Measurements from ENCODE around the gene CD63. TPM values are rescaled to one million over a fixed set of nuclear protein-coding genes. Genes with fewer than 3 reads are reported as not detected.

Gene CD63
- polyA plus RNA-seq, 3 donors, result 674 to 749 (median 723) TPM

DNA sequence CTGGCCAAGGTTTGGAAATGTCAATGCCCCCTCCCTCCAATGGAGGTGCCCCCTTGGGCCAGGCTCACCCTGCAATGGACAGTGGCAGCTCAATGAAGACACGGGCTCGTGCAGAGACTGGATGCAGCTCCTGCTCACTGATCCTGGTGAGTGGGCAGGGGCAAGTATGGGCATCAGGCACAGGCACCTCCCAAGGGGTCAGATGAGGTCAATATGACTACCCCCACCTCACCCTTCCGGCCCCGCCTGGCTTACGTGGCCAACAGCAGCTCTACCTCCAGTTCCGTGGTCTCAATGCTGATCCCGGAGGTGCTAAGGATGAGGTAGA, 34.7 kb downstream of the CD63 start:
- no peak for DNase-seq (ENCODE audit: low read depth in 3 of 3, low spot score in 2 of 3)

- DNase-seq (ENCODE audit: low read depth in 3 of 3, low spot score in 2 of 3), result no peak
These were observed 35.3 kb downstream of the CD63 start for GRCh38 chr12:55693323-55694187.

GRCh38 chr12:55692631-55693322, 36.0 kb downstream of the CD63 start:
- no peak for DNase-seq (ENCODE audit: low read depth in 3 of 3, low spot score in 2 of 3)

- no peak for DNase-seq (ENCODE audit: low read depth in 3 of 3, low spot score in 2 of 3)
These were observed 39.8 kb downstream of the CD63 start for GRCh38 chr12:55688716-55689655.

DNA sequence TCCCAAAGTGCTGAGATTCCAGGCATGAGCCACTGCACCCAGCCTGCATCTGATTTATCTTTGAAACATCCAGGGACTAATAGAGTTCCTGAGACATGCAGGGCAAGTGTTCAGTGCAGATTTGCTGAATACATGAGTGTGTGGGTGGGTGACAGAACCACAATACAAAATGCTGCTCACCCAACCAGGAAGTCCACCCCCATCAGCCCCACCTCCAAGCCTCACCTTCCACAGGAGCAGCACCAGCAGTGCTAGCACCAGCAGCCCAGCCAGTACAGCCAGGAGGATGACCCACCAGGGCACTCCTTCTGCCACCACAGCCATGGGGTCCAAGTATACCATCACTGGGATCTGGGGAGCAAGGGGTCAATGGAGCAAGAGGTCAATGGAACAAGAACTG, 41.1 kb downstream of the CD63 start:
- DNase-seq (ENCODE audit: low read depth in 3 of 3, low spot score in 2 of 3), result no peak

DNA sequence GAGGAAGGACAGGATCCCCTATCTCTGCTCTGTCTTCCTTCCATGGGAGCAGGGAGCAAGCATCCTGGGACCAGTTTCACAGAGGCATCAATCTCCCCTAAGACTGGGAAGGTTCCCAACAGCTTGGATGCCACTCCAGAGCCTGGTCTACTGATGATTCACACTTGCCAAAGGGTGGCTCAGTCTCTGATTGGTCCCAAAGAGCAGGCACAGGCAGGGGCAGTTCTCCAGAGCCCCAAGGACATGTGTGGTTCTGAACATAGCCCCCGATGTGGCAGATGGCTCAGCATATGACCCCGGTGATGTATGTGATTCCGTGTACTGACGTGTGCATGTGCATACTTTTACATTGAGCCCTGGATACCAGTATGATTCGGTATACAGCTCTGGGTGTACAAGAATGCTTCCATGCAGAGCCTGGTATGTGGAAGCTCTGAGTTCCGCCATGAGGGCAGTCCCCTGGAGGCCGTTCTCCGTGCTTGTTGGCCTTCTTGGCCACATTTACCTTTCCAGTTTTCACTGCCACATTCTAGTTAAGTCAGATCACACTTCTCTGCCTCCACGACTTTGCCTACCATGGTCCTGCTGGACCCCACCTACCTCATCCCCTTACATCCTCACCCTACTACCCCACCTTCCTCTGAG, 42.3 kb downstream of the CD63 start:
- DNase-seq (ENCODE audit: low read depth in 3 of 3, low spot score in 2 of 3), result no peak

DNA sequence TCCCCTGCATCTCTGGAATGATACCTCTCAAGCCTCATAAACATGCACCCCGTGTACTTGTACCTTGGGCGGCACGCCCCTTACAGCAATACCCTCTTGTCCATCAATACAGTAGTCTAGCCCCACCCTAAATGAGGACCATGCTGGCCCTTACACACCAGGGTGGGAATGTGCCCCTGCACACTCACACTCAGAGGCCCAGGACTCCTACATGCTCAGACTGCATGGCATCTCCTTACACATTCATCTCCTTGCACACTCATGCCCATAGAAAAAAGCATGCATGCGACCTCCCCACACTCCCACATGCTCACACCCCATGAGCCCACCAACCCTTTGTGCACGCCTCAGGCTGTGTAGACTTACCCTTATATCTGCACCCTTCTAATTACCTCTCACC, 43.1 kb downstream of the CD63 start:
- DNase-seq (ENCODE audit: low read depth in 3 of 3, low spot score in 2 of 3), result no peak

DNA sequence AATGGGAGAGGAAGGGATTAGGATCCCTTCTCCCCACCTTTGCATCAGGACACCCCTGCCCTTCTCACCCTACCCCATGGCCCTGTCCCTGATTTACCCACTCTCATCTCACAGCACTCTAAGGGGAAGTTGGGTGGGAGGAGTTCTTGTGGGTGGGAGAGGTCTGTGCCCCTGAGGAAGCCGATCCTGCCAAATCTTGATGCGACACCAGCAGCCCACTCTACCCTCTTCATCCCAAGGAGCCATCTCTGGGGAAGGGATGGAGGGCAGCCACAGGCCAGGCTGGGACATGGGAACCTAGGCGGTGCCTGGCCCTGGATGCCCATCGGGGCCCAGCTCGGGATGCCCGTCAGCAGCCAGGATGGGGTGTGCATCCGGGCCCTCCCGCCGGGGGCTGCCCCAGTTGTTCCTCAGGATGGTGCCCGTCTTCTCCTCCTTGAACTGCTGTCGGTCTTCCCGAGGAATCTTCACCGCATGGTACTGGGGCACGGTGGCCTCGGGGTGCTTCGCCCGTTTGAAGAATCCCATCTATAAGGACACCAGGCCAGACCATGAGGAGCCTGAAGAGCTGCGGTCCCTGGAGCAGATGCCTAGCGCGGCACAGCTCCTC, 43.9 kb downstream of the CD63 start:
- no peak for DNase-seq (ENCODE audit: low read depth in 3 of 3, low spot score in 2 of 3)

GRCh38 chr12:55683676-55684075, 45.1 kb downstream of the CD63 start:
- DNase-seq (ENCODE audit: low read depth in 3 of 3, low spot score in 2 of 3), result no peak

GRCh38 chr12:55682087-55682796, 46.6 kb downstream of the CD63 start:
- no peak for DNase-seq (ENCODE audit: low read depth in 3 of 3, low spot score in 2 of 3)

DNA sequence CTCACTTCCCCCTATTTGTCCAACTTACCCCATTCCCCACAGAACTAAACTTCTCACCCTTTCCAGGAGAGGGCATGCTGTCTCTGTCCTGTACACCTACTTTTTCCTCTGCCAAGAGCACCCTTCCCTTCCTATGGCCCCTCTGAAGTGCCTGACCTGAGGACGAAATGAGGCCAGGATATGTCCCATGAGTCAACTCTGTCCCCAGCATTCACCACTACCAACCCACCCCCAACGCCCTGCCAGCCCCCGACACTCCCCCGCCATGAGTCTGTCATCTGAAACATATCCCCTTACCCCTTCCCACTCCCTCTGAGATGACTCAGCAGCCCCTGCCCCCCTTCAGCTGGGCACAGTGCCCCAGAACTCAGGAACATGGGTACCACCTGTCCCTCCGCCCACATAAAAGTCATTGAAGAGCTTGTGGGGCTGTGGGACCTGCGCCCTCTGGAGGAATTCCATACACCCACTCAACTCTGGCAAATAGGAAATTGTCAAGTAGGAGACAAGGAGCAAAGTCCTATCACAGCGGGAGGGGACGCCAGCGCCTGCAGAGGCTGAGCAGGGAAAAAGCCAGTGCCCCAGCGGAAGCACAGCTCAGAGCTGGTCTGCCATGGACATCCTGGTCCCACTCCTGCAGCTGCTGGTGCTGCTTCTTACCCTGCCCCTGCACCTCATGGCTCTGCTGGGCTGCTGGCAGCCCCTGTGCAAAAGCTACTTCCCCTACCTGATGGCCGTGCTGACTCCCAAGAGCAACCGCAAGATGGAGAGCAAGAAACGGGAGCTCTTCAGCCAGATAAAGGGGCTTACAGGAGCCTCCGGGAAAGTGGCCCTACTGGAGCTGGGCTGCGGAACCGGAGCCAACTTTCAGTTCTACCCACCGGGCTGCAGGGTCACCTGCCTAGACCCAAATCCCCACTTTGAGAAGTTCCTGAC, 47.4 kb downstream of the CD63 start:
- peak; percentile 33 to 65 (median 49) for DNase-seq (ENCODE audit: low read depth in 3 of 3, low spot score in 2 of 3)

DNA sequence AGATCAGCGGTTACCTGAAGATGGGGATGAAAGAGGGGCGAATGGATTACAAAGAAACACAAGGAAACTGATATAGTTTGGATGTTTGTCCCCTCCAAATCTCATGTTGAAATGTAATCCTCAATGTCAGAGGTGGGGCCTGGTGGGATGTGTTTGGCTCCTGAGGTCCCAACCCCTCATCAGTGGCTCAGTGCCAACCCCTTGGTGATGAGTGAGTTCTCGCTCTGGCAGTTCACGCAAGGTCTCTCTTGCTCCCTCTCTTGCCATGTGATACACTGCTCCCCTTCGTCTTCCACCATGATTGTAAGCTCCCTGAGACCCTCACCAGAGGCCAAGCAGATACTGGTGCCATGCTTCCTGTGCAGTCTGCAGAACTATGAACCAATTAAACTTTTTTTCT, 49.1 kb downstream of the CD63 start:
- DNase-seq (ENCODE audit: low read depth in 3 of 3, low spot score in 2 of 3), result no peak

- no peak for DNase-seq (ENCODE audit: low read depth in 3 of 3, low spot score in 2 of 3)
These were observed 52.1 kb downstream of the CD63 start for GRCh38 chr12:55676707-55677106.

- no peak for DNase-seq (ENCODE audit: low read depth in 3 of 3, low spot score in 2 of 3)
These were observed 53.1 kb downstream of the CD63 start for GRCh38 chr12:55675666-55676065.

Data from right renal cortex interstitium (tissue), 3 donors.